MCF 10A (cell line): ENCODE data around the gene TP53AIP1. TPM values are rescaled to one million over a fixed set of nuclear protein-coding genes. Genes with fewer than 3 reads are reported as not detected.

Experiments
- BruUV-seq: library from RNA; stranded (reverse); fragments of 400-500 nt; replicated peaks from 2 replicates; lab custom pipeline; 2021; lab: Mats Ljungman, UMichigan
- CTCF ChIA-PET: fragments of 300-600 bp; sonication (Branson Sonifier 250); formaldehyde crosslinking; extraction: SDS; loops from one replicate; lab custom pipeline; 2021; ENCODE audit warnings: antibody characterized with exemption, inconsistent platforms; lab: Yijun Ruan, JAX
- POLR2A ChIA-PET: fragments of 300-600, 350-650 bp; sonication (Branson Sonifier 250); formaldehyde crosslinking; extraction: SDS; loops from one replicate; lab custom pipeline; 2020; ENCODE audit warnings: antibody characterized with exemption, inconsistent platforms; lab: Yijun Ruan, JAX
- DNase-seq: peaks from one replicate; pipeline ENCODE4 v3.0.0-alpha.2; 2018; ENCODE audit not compliant: unreplicated experiment
- H3K27ac Mint-ChIP-seq: one replicate; pipeline ENCODE4 v1.8.0; 2022; ENCODE audit warnings: mild to moderate bottlenecking, low read depth, mixed read lengths; ENCODE audit not compliant: unreplicated experiment
- H3K27me3 Mint-ChIP-seq: one replicate; pipeline ENCODE4 v1.8.0; 2022; ENCODE audit warnings: mixed read lengths; ENCODE audit not compliant: insufficient read depth, unreplicated experiment
- H3K36me3 Mint-ChIP-seq: one replicate; pipeline ENCODE4 v1.8.0; 2022; ENCODE audit warnings: mild to moderate bottlenecking, moderate library complexity, mixed read lengths; ENCODE audit not compliant: insufficient read depth, unreplicated experiment
- H3K4me1 Mint-ChIP-seq: one replicate; pipeline ENCODE4 v1.8.0; 2022; ENCODE audit warnings: mixed read lengths; ENCODE audit not compliant: insufficient read depth, unreplicated experiment
- H3K4me3 Mint-ChIP-seq: one replicate; pipeline ENCODE4 v1.8.0; 2022; ENCODE audit warnings: mild to moderate bottlenecking, moderate library complexity, mixed read lengths; ENCODE audit not compliant: unreplicated experiment
- H3K9me3 Mint-ChIP-seq: one replicate; pipeline ENCODE4 v1.8.0; 2022; ENCODE audit warnings: mixed read lengths; ENCODE audit not compliant: unreplicated experiment
- CTCF ChIP-seq: fragments of 200-600 bp; IDR thresholded peaks from one replicate; pipeline ENCODE4 v1.8.0; 2022; ENCODE audit warnings: antibody characterized with exemption, mild to moderate bottlenecking; ENCODE audit not compliant: unreplicated experiment
- intact Hi-C: fragments of 100-400 bp; cut with micrococcal nuclease; formaldehyde crosslinking; loops from 2 replicates; pipeline ENCODE4 v1.14.1; 2022
- total RNA-seq: library from RNA; stranded (reverse); gene quantifications from 2 replicates; pipeline ENCODE4 v1.2.3, GENCODE V29; 2022

Gene TP53AIP1
- total RNA-seq, 1 experiment from 2014 or later: 4.5 TPM

- no peaks in the 10 kb centered on the region for H3K9me3 Mint-ChIP-seq
- ChIA-PET CTCF (interaction anchor here (0.6 to 2.2 kb wide), 5 partner anchors 19 to 996 kb away, joined by 3 to 6 read pairs (median 3); no protein-coding TSS in a partner anchor), POLR2A (interaction anchor here (0.6 kb wide), 1 partner anchor 36 kb away, joined by 3 read pairs; no protein-coding TSS in a partner anchor)
- H3K4me1 Mint-ChIP-seq: no peaks in the 10 kb centered on the region
- no peak overlapping the region for H3K4me3 Mint-ChIP-seq
- TF ChIP-seq CTCF: no peak
- H3K27me3 Mint-ChIP-seq: no peaks in the 10 kb centered on the region
- H3K27ac Mint-ChIP-seq: no peak overlapping the region
- intact Hi-C loops: no loop called here
- H3K36me3 Mint-ChIP-seq: no peaks in the 10 kb centered on the region
- no peak for DNase-seq
- BruUV-seq: no TSS peak
Observed at GRCh38 chr11:128925250-128925600, 17.4 kb downstream of the TP53AIP1 start.

GRCh38 chr11:128924510-128925249 lies 18.0 kb downstream of the TP53AIP1 start:
- intact Hi-C loops: no loop called here
- no peak overlapping the region for H3K4me3 Mint-ChIP-seq
- no peak overlapping the region for H3K27ac Mint-ChIP-seq
- CTCF ChIA-PET: interaction anchor here (0.7 to 2.2 kb wide), 4 partner anchors 18 to 997 kb away, joined by 3 to 6 read pairs (median 4); no protein-coding TSS in a partner anchor
- H3K36me3 Mint-ChIP-seq: no peaks in the 10 kb centered on the region
- no peak for TF ChIP-seq CTCF
- no TSS peak for BruUV-seq
- H3K27me3 Mint-ChIP-seq: no peaks in the 10 kb centered on the region
- DNase-seq: no peak
- H3K4me1 Mint-ChIP-seq: no peaks in the 10 kb centered on the region
- POLR2A ChIA-PET: interaction anchor here (0.5 kb wide), 1 partner anchor 507 kb away, joined by 3 read pairs; no protein-coding TSS in a partner anchor
- no peaks in the 10 kb centered on the region for H3K9me3 Mint-ChIP-seq

- H3K4me1 Mint-ChIP-seq: no peaks in the 10 kb centered on the region
- no peak for TF ChIP-seq CTCF
- H3K4me3 Mint-ChIP-seq: no peak overlapping the region
- no peaks in the 10 kb centered on the region for H3K9me3 Mint-ChIP-seq
- H3K36me3 Mint-ChIP-seq: no peaks in the 10 kb centered on the region
- H3K27ac Mint-ChIP-seq: no peak overlapping the region
- ChIA-PET CTCF (interaction anchor here (2.2 kb wide), 1 partner anchor 17 kb away, joined by 6 read pairs; no protein-coding TSS in a partner anchor), POLR2A (no interaction called here)
- intact Hi-C loops: no loop called here
- DNase-seq: no peak
- BruUV-seq: no TSS peak
- H3K27me3 Mint-ChIP-seq: no peaks in the 10 kb centered on the region
Observed at GRCh38 chr11:128924104-128924503, 18.6 kb downstream of the TP53AIP1 start.

- DNase-seq: no peak
- ChIA-PET CTCF (interaction anchor here (1.0 to 1.8 kb wide), 2 partner anchors 16 to 35 kb away, joined by 3 to 6 read pairs; no protein-coding TSS in a partner anchor), POLR2A (no interaction called here)
- no peak for TF ChIP-seq CTCF
- no peaks in the 10 kb centered on the region for H3K9me3 Mint-ChIP-seq
- no peaks in the 10 kb centered on the region for H3K27me3 Mint-ChIP-seq
- intact Hi-C loops: no loop called here
- H3K4me1 Mint-ChIP-seq: no peaks in the 10 kb centered on the region
- BruUV-seq: no TSS peak
- H3K27ac Mint-ChIP-seq: no peak overlapping the region
- no peak overlapping the region for H3K4me3 Mint-ChIP-seq
- H3K36me3 Mint-ChIP-seq: no peaks in the 10 kb centered on the region
Observed at GRCh38 chr11:128921793-128922192, 20.9 kb downstream of the TP53AIP1 start.
